ENCODE measurements around the gene NQO2. TPM values are rescaled to one million over a fixed set of nuclear protein-coding genes. Genes with fewer than 3 reads are reported as not detected.

NQO2 gene
- total RNA-seq, 1 experiment from 2014 or later: 105 TPM

DNA sequence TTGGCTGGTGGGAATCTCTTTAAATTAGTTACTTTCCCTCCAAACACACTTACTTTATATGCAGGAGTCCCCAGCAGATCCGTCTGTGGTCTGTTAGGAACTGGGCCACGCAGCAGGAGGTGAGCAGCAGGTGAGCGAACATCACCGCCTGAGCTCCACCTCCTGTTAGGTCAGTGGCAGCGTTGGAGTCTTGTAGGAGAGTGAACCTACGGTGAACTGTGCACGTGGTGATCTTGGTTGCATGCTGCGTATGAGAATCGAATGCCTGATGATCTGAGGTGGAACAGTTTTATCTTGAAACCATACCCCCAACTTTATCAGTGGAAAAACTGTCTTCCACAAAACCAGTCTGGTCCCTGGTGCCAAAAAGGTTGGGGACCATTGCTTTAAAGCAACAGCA lies 33.3 kb upstream of the NQO2 start:
- H3K4me1 Mint-ChIP-seq: peaks cover 35 to 43% of the 10 kb centered on the region in 2 experiments
- no peaks in the 10 kb centered on the region for H3K79me2 ChIP-seq (ENCODE audit: insufficient read depth, low read length)

More for the DNA sequence above, 33.3 kb upstream of the NQO2 start:
- Histone ChIP-seq H3K4ac (ENCODE audit: low read depth, low read length) (no peak overlapping the region), H3K9ac (ENCODE audit: extremely low read depth, insufficient read length, low read length) (no peak overlapping the region), H2AK5ac (ENCODE audit: insufficient read length, low read length) (no peak overlapping the region), H4K5ac (ENCODE audit: insufficient read length, low read depth, low read length) (no peak overlapping the region), H2BK20ac (ENCODE audit: low read depth, low read length, poor library complexity, severe bottlenecking) (no peak overlapping the region), H3K18ac (ENCODE audit: insufficient read length, low read depth, low read length) (no peak overlapping the region), H3K27me3 (ENCODE audit: insufficient read depth, low read length) (no peaks in the 10 kb centered on the region), H2BK120ac (ENCODE audit: low read depth, low read length, poor library complexity, severe bottlenecking) (no peak overlapping the region), H2BK12ac (ENCODE audit: insufficient read length, low read depth, low read length) (no peak overlapping the region), H3T11ph (ENCODE audit: low read length) (no peak overlapping the region), H4K91ac (ENCODE audit: insufficient read length, low read depth, low read length) (no peak overlapping the region), H2BK15ac (ENCODE audit: low read depth, low read length) (no peak overlapping the region), H3K14ac (ENCODE audit: insufficient read depth, low read length) (no peak overlapping the region), H4K20me1 (ENCODE audit: control insufficient read depth, insufficient read depth, insufficient read length) (no peaks in the 10 kb centered on the region), H4K8ac (replicated peaks; ENCODE audit: insufficient read length, low read depth, low read length) (no peak overlapping the region), H2AFZ (ENCODE audit: low read length) (no peak overlapping the region), H2BK5ac (ENCODE audit: insufficient read length, low read length) (no peak overlapping the region), H3K4me2 (ENCODE audit: insufficient read depth, insufficient read length, low read length) (no peak overlapping the region), H3K79me1 (ENCODE audit: insufficient read depth, low read depth, low read length, poor library complexity, severe bottlenecking) (no peaks in the 10 kb centered on the region), H3K56ac (ENCODE audit: insufficient read length, low read depth, low read length) (no peak overlapping the region), H3K9me3 (ENCODE audit: control insufficient read depth, low read depth, low read length) (no peaks in the 10 kb centered on the region), H3K4me1 (ENCODE audit: insufficient read depth, low read length) (peaks cover 10% of the 10 kb centered on the region; the same call in 1 of the 2 replicates), H3K23me2 (ENCODE audit: insufficient read length, low read depth, low read length, poor library complexity, severe bottlenecking) (peaks cover under 1% of the 10 kb centered on the region), H3K23ac (ENCODE audit: insufficient read length, low read depth, low read length) (no peak overlapping the region), H3K27ac (ENCODE audit: insufficient read length, low read depth, low read length) (no peak overlapping the region)
- Mint-ChIP-seq H3K9me3 (no peaks in the 10 kb centered on the region), H3K36me3 (ENCODE audit: insufficient read depth in 1 of 3, low read depth in 3 of 3) (no peaks in the 10 kb centered on the region; a peak in 2 of 7 replicates), H3K27me3 (ENCODE audit: low read depth) (peaks cover 6% of the 10 kb centered on the region; the same call in 1 of the 2 replicates), H3K27ac (peak overlapping the region in 1 of 3 experiments; percentile 24; a peak in 1 of 7 replicates), H3K4me3 (no peak overlapping the region)
- DNase-seq: no peak
- WGBS (ENCODE audit: extremely low coverage, insufficient read length, low lambda C conversion rate): no CpG with 5 or more reads among the region's 9 CpGs
- TF ChIP-seq, protein P1, sequence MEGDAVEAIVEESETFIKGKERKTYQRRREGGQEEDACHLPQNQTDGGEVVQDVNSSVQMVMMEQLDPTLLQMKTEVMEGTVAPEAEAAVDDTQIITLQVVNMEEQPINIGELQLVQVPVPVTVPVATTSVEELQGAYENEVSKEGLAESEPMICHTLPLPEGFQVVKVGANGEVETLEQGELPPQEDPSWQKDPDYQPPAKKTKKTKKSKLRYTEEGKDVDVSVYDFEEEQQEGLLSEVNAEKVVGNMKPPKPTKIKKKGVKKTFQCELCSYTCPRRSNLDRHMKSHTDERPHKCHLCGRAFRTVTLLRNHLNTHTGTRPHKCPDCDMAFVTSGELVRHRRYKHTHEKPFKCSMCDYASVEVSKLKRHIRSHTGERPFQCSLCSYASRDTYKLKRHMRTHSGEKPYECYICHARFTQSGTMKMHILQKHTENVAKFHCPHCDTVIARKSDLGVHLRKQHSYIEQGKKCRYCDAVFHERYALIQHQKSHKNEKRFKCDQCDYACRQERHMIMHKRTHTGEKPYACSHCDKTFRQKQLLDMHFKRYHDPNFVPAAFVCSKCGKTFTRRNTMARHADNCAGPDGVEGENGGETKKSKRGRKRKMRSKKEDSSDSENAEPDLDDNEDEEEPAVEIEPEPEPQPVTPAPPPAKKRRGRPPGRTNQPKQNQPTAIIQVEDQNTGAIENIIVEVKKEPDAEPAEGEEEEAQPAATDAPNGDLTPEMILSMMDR (conservative IDR thresholded peaks at IDR 0.05): no peak

All from H9 (cell line).